Fibroblast of lung (primary cell): ENCODE measurements around the gene MAOA.

Source experiments
- EZH2 ChIP-seq: IDR thresholded peaks from 2 replicates; pipeline ENCODE4 v1.5.1; 2012; ENCODE audit warnings: low read length, control low read depth, mild to moderate bottlenecking; ENCODE audit errors: missing control alignments
- TF ChIP-seq, protein P1 (sequence below), 2 donors: IDR thresholded peaks in 1 of 2; conservative IDR thresholded peaks in 1 of 2; 1 replicate in 1 of 2; 2 replicates in 1 of 2; pipeline ENCODE4 v1.5.1; 2011 to 2012; ENCODE audit warnings: low read length in 2 of 2, control low read depth in 1 of 2, inconsistent platforms in 1 of 2, low read depth in 1 of 2, mild to moderate bottlenecking in 1 of 2

DNA sequence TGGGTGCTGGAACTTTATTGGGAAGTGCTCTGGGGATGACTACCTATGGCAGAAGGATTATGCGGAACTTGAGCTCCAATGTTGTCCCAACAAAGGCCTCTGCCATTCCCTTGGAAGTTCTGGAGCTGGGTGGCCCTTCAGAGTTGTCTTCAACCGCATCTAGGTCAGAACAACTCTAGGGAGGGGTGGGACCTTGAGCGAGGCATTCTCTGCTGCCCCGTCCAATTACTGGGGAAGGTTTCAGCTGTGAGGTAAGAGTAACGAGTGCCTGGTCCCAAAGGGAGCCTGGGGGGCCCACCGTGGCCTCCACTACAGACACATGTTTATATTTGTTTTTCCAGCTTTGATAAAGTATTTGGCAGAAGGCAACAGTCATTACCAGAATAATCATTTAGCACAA lies 79.4 kb downstream of the MAOA start:
- TF ChIP-seq, protein P1, sequence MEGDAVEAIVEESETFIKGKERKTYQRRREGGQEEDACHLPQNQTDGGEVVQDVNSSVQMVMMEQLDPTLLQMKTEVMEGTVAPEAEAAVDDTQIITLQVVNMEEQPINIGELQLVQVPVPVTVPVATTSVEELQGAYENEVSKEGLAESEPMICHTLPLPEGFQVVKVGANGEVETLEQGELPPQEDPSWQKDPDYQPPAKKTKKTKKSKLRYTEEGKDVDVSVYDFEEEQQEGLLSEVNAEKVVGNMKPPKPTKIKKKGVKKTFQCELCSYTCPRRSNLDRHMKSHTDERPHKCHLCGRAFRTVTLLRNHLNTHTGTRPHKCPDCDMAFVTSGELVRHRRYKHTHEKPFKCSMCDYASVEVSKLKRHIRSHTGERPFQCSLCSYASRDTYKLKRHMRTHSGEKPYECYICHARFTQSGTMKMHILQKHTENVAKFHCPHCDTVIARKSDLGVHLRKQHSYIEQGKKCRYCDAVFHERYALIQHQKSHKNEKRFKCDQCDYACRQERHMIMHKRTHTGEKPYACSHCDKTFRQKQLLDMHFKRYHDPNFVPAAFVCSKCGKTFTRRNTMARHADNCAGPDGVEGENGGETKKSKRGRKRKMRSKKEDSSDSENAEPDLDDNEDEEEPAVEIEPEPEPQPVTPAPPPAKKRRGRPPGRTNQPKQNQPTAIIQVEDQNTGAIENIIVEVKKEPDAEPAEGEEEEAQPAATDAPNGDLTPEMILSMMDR (conservative IDR thresholded peaks at IDR 0.05 in 1 of 2, IDR thresholded peaks at IDR 0.05 in 1 of 2; ENCODE audit: low read depth in 1 of 2, low read length in 2 of 2) = no peak
- no peak for TF ChIP-seq EZH2
